A549 treated with Mapracorat at 1 μM for 4 hours (cell line): ENCODE data around the gene PHACTR2. TPM values are rescaled to one million over a fixed set of nuclear protein-coding genes. Genes with fewer than 3 reads are reported as not detected.

ENCODE experiments used
- total RNA-seq: library from RNA; stranded (reverse); fragments of 200-300 nt; extraction: Qiagen RNA extraction; gene quantifications from 5 replicates; pipeline ENCODE4 v1.2.3, GENCODE V29; 2022

The PHACTR2 gene
- total RNA-seq: 3.4 to 4.2 TPM (median 3.6 TPM) in 5 replicates

DNA sequence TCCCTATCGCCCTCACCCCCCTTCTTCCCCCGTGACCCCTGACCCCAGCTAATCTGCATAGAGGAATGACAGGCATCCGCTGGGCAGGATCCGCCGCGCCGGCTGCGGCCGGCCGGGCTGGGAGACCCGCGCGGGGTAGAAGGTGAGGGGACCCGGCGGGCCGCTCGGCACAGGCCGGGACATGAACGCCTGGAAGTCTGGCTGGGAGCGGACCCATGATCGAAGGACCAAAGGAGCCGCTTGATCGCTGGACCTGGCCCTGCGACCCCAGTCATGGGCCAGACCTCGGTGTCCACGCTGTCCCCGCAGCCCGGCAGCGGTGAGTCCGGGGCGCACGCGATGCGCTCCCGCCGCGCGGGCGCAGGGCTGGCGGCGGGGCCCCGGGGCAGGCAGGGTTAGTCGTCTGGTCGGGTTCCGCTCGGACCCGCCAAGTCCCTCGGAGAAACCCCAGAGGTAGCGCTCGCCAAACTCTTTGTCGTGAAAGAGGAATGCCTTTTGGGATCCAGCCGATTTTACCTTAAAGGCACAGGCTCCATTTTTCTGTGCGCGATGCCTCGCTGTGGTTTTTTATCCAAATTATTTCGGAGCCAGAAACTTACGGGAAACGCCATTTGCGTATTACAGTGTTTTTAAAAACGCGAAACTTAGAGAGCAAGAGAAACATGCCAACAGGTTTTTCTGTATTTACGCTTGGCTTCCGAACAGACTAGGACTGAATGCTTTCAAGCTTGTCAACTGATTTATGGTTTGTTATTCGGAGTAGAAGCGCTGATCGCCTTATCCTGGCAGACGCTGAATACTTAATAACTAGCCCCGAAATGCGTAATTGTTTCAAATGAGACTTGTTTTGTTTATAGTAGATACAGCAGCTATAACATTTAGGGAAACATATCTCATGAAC is at the start of gene PHACTR2:
Gene PHACTR2, plus strand, starts transcription at position 75 of the 901 bp plus-strand sequence. Its CDS starts 199 bp downstream, at position 274.

GRCh38 chr6:143842902-143843676 is 165.3 kb downstream of the PHACTR2 start, which contains the start of gene LTV1:
LTV1 (plus strand) TSS chr6:143843338; CDS start chr6:143843478, 140 bp downstream.

GRCh38 chr6:143864234-143864633 is 186.5 kb downstream of the PHACTR2 start, which contains the start of gene ZC2HC1B:
ZC2HC1B (plus strand) TSS chr6:143864474; CDS start chr6:143864540, 66 bp downstream.

Other genes with a start within 250 kb of the PHACTR2 start
- 3.5 to 4.4 TPM (median 4.0 TPM) in 5 replicates for gene ADAT2, start 227.3 kb upstream of the PHACTR2 start, total RNA-seq
- gene PEX3, start 227.2 kb upstream of the PHACTR2 start, total RNA-seq: 10.0 to 12.7 TPM (median 10.3 TPM) in 5 replicates
- 51.9 to 54.4 TPM (median 53.0 TPM) in 5 replicates for gene FUCA2, start 166.2 kb upstream of the PHACTR2 start, total RNA-seq
- gene LTV1, start 165.4 kb downstream of the PHACTR2 start, total RNA-seq: 33.0 to 40.4 TPM (median 34.6 TPM) in 5 replicates
- not detected in 5 replicates for gene ZC2HC1B, start 186.5 kb downstream of the PHACTR2 start, total RNA-seq